Loucy (cell line): ENCODE results near the gene PDIA6.

Experiments used
- H2AFZ ChIP-seq: fragments of 200-600 bp; sonication (generic); 2 replicates; pipeline ENCODE4 v1.6.0; 2016; ENCODE audit warnings: antibody characterized with exemption, mild to moderate bottlenecking, low read length, moderate library complexity
- H3F3A ChIP-seq: fragments of 200-600 bp; 2 replicates; pipeline ENCODE4 v1.6.0; 2016; ENCODE audit warnings: antibody characterized with exemption, low read depth, mild to moderate bottlenecking
- H3K27me3 ChIP-seq: fragments of 200-600 bp; sonication (generic); 2 replicates; pipeline ENCODE4 v1.6.1; 2014; ENCODE audit warnings: low read length, mild to moderate bottlenecking; ENCODE audit not compliant: insufficient read depth, poor library complexity, severe bottlenecking
- H3K36me3 ChIP-seq: fragments of 200-600 bp; sonication (generic); 2 replicates; pipeline ENCODE4 v1.6.1; 2016; ENCODE audit warnings: low read length; ENCODE audit not compliant: insufficient read depth
- H3K4me1 ChIP-seq: fragments of 200-600 bp; sonication (generic); 2 replicates; pipeline ENCODE4 v1.5.1; 2014; ENCODE audit warnings: low read length, mild to moderate bottlenecking; ENCODE audit not compliant: insufficient read depth, poor library complexity, severe bottlenecking
- H3K4me2 ChIP-seq: fragments of 200-600 bp; sonication (generic); 2 replicates; pipeline ENCODE4 v1.6.0; 2014; ENCODE audit warnings: antibody characterized with exemption, low read length, low read depth, mild to moderate bottlenecking; ENCODE audit not compliant: poor library complexity, severe bottlenecking
- H3K4me3 ChIP-seq: fragments of 200-600 bp; sonication (generic); 2 replicates; pipeline ENCODE4 v1.5.1; 2014; ENCODE audit warnings: low read length, mild to moderate bottlenecking, mixed read lengths; ENCODE audit not compliant: poor library complexity, severe bottlenecking
- H3K79me2 ChIP-seq: fragments of 200-600 bp; sonication (generic); 2 replicates; pipeline ENCODE4 v1.6.1; 2014; ENCODE audit warnings: low read length; ENCODE audit not compliant: insufficient read depth
- H3K9ac ChIP-seq: fragments of 200-600 bp; sonication (generic); 2 replicates; pipeline ENCODE4 v1.6.0; 2014; ENCODE audit warnings: mild to moderate bottlenecking, low read depth, low read length, moderate library complexity; ENCODE audit not compliant: poor library complexity, severe bottlenecking
- H3K9me2 ChIP-seq: fragments of 200-600 bp; sonication (generic); replicated peaks from 2 replicates; pipeline ENCODE4 v1.6.1; 2016; ENCODE audit warnings: low read depth, low read length, mixed read lengths
- H3K9me3 ChIP-seq: fragments of 200-600 bp; sonication (generic); 2 replicates; pipeline ENCODE4 v1.6.1; 2014; ENCODE audit warnings: mild to moderate bottlenecking, antibody characterized with exemption, low read length, low read depth; ENCODE audit not compliant: insufficient read depth
- H4K20me1 ChIP-seq: fragments of 200-600 bp; sonication (generic); 2 replicates; pipeline ENCODE4 v1.6.0; 2014; ENCODE audit warnings: antibody characterized with exemption, low read length, mild to moderate bottlenecking; ENCODE audit not compliant: insufficient read depth, poor library complexity, severe bottlenecking
- CTCF ChIP-seq: fragments of 200-600 bp; sonication (generic); conservative IDR thresholded peaks from 2 replicates; pipeline ENCODE4 v1.5.1; 2014; ENCODE audit warnings: mild to moderate bottlenecking, antibody characterized with exemption, low read length
- EZH2phosphoT487 ChIP-seq: fragments of 200-600 bp; IDR thresholded peaks from 2 replicates; pipeline ENCODE4 v1.6.1; 2018; ENCODE audit warnings: antibody characterized with exemption, mild to moderate bottlenecking, moderate library complexity, borderline replicate concordance

The PDIA6 gene

DNA sequence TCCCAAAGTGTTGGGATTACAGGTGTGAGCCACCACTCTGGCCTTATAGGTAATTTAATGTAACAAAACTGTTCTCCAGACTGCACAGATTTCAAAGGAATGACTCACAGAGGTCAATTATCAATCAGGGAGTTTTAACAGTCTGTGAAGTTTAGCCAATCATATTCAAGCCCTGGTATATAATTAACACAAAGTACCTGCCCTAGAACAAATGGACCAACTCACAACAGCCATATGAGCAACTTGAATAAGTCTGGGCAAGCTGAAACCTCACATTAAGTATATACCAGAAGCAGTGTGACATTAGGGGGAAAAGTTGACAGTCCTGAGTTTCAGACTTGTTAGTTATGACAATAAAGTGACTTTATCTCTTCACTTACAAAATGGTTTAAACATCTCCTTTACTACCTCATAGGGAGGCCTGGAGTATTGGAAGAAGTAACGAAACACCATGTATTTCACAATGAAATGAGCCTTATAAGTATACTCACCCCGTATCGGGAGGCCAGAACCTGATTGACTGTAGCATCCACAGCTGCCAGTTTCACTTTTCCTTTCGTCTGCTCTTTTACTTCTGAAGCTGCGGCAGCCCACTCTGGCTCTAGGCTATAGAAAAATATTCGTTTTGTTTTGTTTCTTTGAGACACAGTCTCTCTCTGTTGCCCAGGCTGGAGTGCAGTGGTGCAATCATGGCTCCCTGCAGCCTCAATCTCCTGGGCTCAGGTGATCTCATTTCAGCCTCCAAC is 22.2 kb downstream of the PDIA6 start:
- Histone ChIP-seq H3K9ac (no peak overlapping the region), H3K9me2 (no peaks in the 10 kb centered on the region), H2AFZ (no peak overlapping the region), H3K4me1 (no peaks in the 10 kb centered on the region), H3K9me3 (no peaks in the 10 kb centered on the region), H3K27me3 (no peaks in the 10 kb centered on the region), H3K79me2 (peaks cover 8% of the 10 kb centered on the region; the same call in 1 of the 2 replicates), H3K4me3 (no peak overlapping the region), H4K20me1 (peaks cover 22% of the 10 kb centered on the region), H3F3A (no peaks in the 10 kb centered on the region), H3K36me3 (peaks cover 93% of the 10 kb centered on the region), H3K4me2 (no peak overlapping the region)
- TF ChIP-seq CTCF (no peak), EZH2phosphoT487 (no peak)

- no peak overlapping the region for H3K4me2 ChIP-seq
- peaks cover 97% of the 10 kb centered on the region for H3K36me3 ChIP-seq
These were observed 23.7 kb downstream of the PDIA6 start for GRCh38 chr2:10788855-10789254.

DNA sequence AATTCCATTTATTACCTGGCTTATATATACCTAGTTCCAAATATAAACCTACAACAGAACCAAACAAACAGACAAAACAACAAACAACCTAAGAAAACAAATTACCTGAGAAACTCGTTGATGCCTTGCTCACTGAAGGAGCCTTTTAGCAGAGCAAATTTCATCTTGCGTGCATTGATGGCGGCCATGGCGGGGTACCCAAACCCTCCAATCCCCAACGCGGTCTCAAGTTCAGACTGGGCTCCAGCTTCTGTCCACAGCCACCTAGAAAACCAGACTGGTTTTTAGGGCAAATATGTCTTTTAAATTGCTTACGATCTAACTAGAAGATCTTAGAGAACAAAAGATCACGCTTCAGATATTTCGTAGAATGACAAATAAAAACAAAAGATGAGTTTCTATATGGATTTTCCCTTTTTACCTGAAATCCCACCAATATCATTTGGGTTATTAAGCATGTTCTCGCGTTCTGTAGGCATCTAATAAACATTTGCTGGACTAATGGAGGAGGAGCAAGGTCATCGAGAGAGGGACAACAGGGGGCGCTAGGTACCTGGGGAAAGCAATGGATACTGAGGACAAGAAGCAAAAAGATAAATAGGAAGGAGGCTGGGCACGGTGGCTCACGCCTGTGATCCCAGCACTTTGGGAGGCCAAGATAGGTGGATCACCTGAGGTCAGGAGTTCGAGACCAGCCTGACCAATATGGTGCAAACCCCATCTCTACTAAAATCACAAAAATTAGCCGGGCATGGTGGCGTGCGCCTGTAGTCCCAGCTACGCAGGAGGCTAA is 25.2 kb downstream of the PDIA6 start:
- Histone ChIP-seq H3K79me2 (no peaks in the 10 kb centered on the region), H3K4me1 (no peaks in the 10 kb centered on the region), H4K20me1 (peaks cover 8% of the 10 kb centered on the region), H3K9ac (no peak overlapping the region), H3K4me2 (no peak overlapping the region), H3F3A (no peaks in the 10 kb centered on the region), H3K27me3 (no peaks in the 10 kb centered on the region), H3K9me3 (no peaks in the 10 kb centered on the region), H3K36me3 (peaks cover 95% of the 10 kb centered on the region), H2AFZ (no peak overlapping the region), H3K4me3 (no peak overlapping the region), H3K9me2 (no peaks in the 10 kb centered on the region)
- TF ChIP-seq CTCF = peak; percentile 63
- no peak for TF ChIP-seq EZH2phosphoT487

More at GRCh38 chr2:10788855-10789254, 23.7 kb downstream of the PDIA6 start:
- Histone ChIP-seq H3F3A (no peaks in the 10 kb centered on the region), H3K9me2 (no peaks in the 10 kb centered on the region), H3K79me2 (no peaks in the 10 kb centered on the region; the same call in 1 of the 2 replicates), H2AFZ (no peak overlapping the region), H4K20me1 (peaks cover 18% of the 10 kb centered on the region), H3K9me3 (no peaks in the 10 kb centered on the region), H3K9ac (no peak overlapping the region), H3K27me3 (no peaks in the 10 kb centered on the region), H3K4me3 (no peak overlapping the region), H3K4me1 (no peaks in the 10 kb centered on the region)
- TF ChIP-seq EZH2phosphoT487 (no peak), CTCF (no peak)
